WI38 (cell line): ENCODE results near the gene RASL12.

Experiments used
- H3K4me3 ChIP-seq: 2 replicates; pipeline ENCODE4 v1.5.1; 2011; ENCODE audit warnings: low read depth, mild to moderate bottlenecking, control low read depth, low read length
- CTCF ChIP-seq: IDR thresholded peaks from 2 replicates; pipeline ENCODE4 v1.5.1; 2012; ENCODE audit warnings: low read depth, mild to moderate bottlenecking, control low read depth, low read length

The RASL12 gene

GRCh38 chr15:65091946-65092770 is 24.4 kb upstream of the RASL12 start:
- no peak for TF ChIP-seq CTCF
- H3K4me3 ChIP-seq = no peak overlapping the region

GRCh38 chr15:65089206-65089824 is 21.5 kb upstream of the RASL12 start:
- TF ChIP-seq CTCF = no peak
- H3K4me3 ChIP-seq = no peak overlapping the region

- no peak for TF ChIP-seq CTCF
These were observed 20.8 kb upstream of the RASL12 start for GRCh38 chr15:65088643-65089021.

GRCh38 chr15:65087873-65088642 is 20.3 kb upstream of the RASL12 start:
- no peak overlapping the region for H3K4me3 ChIP-seq
- TF ChIP-seq CTCF = no peak

More at GRCh38 chr15:65088643-65089021, 20.8 kb upstream of the RASL12 start:
- H3K4me3 ChIP-seq = no peak overlapping the region

- no peak overlapping the region for H3K4me3 ChIP-seq
- TF ChIP-seq CTCF = no peak
These were observed 19.6 kb upstream of the RASL12 start for GRCh38 chr15:65087411-65087810.

GRCh38 chr15:65086680-65087111 is 18.9 kb upstream of the RASL12 start:
- TF ChIP-seq CTCF = no peak; the same call in 1 of the 2 replicates
- H3K4me3 ChIP-seq = no peak overlapping the region
